ENCODE measurements around the gene SBNO2. TPM values are rescaled to one million over a fixed set of nuclear protein-coding genes. Genes with fewer than 3 reads are reported as not detected.

The SBNO2 gene
- total and polyA plus RNA-seq, 9 of the 15 experiments (the other 6 are each of a cell fraction or from before 2014, with no cell fraction given): 0.01 to 46.2 (median 6.7) TPM

- TF ChIP-seq, protein P1, sequence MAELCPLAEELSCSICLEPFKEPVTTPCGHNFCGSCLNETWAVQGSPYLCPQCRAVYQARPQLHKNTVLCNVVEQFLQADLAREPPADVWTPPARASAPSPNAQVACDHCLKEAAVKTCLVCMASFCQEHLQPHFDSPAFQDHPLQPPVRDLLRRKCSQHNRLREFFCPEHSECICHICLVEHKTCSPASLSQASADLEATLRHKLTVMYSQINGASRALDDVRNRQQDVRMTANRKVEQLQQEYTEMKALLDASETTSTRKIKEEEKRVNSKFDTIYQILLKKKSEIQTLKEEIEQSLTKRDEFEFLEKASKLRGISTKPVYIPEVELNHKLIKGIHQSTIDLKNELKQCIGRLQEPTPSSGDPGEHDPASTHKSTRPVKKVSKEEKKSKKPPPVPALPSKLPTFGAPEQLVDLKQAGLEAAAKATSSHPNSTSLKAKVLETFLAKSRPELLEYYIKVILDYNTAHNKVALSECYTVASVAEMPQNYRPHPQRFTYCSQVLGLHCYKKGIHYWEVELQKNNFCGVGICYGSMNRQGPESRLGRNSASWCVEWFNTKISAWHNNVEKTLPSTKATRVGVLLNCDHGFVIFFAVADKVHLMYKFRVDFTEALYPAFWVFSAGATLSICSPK (IDR thresholded peaks at IDR 0.05; ENCODE audit: borderline replicate concordance): no peak
- TF ChIP-seq, protein P2, sequence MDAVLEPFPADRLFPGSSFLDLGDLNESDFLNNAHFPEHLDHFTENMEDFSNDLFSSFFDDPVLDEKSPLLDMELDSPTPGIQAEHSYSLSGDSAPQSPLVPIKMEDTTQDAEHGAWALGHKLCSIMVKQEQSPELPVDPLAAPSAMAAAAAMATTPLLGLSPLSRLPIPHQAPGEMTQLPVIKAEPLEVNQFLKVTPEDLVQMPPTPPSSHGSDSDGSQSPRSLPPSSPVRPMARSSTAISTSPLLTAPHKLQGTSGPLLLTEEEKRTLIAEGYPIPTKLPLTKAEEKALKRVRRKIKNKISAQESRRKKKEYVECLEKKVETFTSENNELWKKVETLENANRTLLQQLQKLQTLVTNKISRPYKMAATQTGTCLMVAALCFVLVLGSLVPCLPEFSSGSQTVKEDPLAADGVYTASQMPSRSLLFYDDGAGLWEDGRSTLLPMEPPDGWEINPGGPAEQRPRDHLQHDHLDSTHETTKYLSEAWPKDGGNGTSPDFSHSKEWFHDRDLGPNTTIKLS (IDR thresholded peaks at IDR 0.05; ENCODE audit: borderline replicate concordance, low read depth): no peak
- TF ChIP-seq KLF13 (tag; IDR thresholded peaks at IDR 0.05; ENCODE audit: borderline replicate concordance, low read depth): peak; percentile 73
- TF ChIP-seq POLR2A (conservative IDR thresholded peaks at IDR 0.05): peak; percentile 17; the same call in 1 of the 2 replicates
- peak; percentile 62 for TF ChIP-seq RBBP5 (IDR thresholded peaks at IDR 0.05; ENCODE audit: borderline replicate concordance, insufficient read depth, low read length, poor library complexity, severe bottlenecking)
- TF ChIP-seq NFE2L1 (tag; IDR thresholded peaks at IDR 0.05; ENCODE audit: borderline replicate concordance, low read depth): no peak
- TF ChIP-seq ZNF511 (CRISPR knock-in tag; IDR thresholded peaks at IDR 0.05): peak; percentile 87
- no peak for TF ChIP-seq NFIC (IDR thresholded peaks at IDR 0.05)
- no peak for TF ChIP-seq ZNF445 (CRISPR knock-in tag; IDR thresholded peaks at IDR 0.05; ENCODE audit: low read depth)
- peak; percentile 53 for TF ChIP-seq MYC (IDR thresholded peaks at IDR 0.05; ENCODE audit: low read depth, low read length)
- TF ChIP-seq MYC (CRISPR knock-in tag; IDR thresholded peaks at IDR 0.05; ENCODE audit: borderline replicate concordance, low read depth): no peak
- no peak for TF ChIP-seq GMEB1 (CRISPR knock-in tag; IDR thresholded peaks at IDR 0.05)
- no peak for TF ChIP-seq HEY1 (CRISPR knock-in tag; IDR thresholded peaks at IDR 0.05; ENCODE audit: borderline replicate concordance)
- no peak for TF ChIP-seq TAF1 (IDR thresholded peaks at IDR 0.05; ENCODE audit: control insufficient read depth, extremely low read depth, insufficient read depth, low read length, severe bottlenecking)
- TF ChIP-seq MEF2A (IDR thresholded peaks at IDR 0.05; ENCODE audit: control insufficient read depth, low read depth, low read length): no peak
- no peak for TF ChIP-seq NFYB (IDR thresholded peaks at IDR 0.05; ENCODE audit: extremely low read depth, insufficient read length)
- TF ChIP-seq BACH1 (tag; IDR thresholded peaks at IDR 0.05): no peak
- no peak for TF ChIP-seq WHSC1 (IDR thresholded peaks at IDR 0.05; ENCODE audit: low read length)
- TF ChIP-seq BCOR (IDR thresholded peaks at IDR 0.05): no peak
- TF ChIP-seq, protein P3, sequence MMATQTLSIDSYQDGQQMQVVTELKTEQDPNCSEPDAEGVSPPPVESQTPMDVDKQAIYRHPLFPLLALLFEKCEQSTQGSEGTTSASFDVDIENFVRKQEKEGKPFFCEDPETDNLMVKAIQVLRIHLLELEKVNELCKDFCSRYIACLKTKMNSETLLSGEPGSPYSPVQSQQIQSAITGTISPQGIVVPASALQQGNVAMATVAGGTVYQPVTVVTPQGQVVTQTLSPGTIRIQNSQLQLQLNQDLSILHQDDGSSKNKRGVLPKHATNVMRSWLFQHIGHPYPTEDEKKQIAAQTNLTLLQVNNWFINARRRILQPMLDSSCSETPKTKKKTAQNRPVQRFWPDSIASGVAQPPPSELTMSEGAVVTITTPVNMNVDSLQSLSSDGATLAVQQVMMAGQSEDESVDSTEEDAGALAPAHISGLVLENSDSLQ (IDR thresholded peaks at IDR 0.05): peak; percentile 41
- TF ChIP-seq KLF10 (CRISPR knock-in tag; IDR thresholded peaks at IDR 0.05): no peak
Observed at GRCh38 chr19:1082165-1082927, 91.7 kb downstream of the SBNO2 start (continued).
